Activated T-cell treated with anti-CD3 and anti-CD28 coated beads, Interleukin-2, amount 50 U/mL, for 72 hours (primary cell): ENCODE data around the gene TENT5C. TPM values are rescaled to one million over a fixed set of nuclear protein-coding genes. Genes with fewer than 3 reads are reported as not detected.

Experiments
- ATAC-seq, 2 donors: fragments of 150-1000 bp; cut with Tn5 transposase; replicated peaks in 1 of 2; 2 replicates each; pipeline ENCODE4 v1.10.0; 2021; ENCODE audit warnings: moderate library complexity in 2 of 2, mild to moderate bottlenecking in 1 of 2
- DNase-seq, 2 donors: peaks; one replicate each; pipeline ENCODE4 v3.0.0; 2021 to 2022; ENCODE audit warnings: mixed read lengths in 1 of 2
- H3K27ac Mint-ChIP-seq: one replicate; pipeline ENCODE4 v1.8.0; 2022; ENCODE audit warnings: mild to moderate bottlenecking, moderate library complexity, mixed read lengths
- H3K27me3 Mint-ChIP-seq: one replicate; pipeline ENCODE4 v1.8.0; 2022; ENCODE audit warnings: low read depth, mixed read lengths
- H3K36me3 Mint-ChIP-seq, 2 donors: one replicate each; pipeline ENCODE4 v1.8.0; 2022; ENCODE audit warnings: mixed read lengths in 2 of 2, mild to moderate bottlenecking in 1 of 2; ENCODE audit not compliant: insufficient read depth in 2 of 2
- H3K4me1 Mint-ChIP-seq: one replicate; pipeline ENCODE4 v1.8.0; 2022; ENCODE audit warnings: low read depth, mixed read lengths
- H3K4me3 Mint-ChIP-seq, 2 donors: one replicate each; pipeline ENCODE4 v1.8.0; 2022; ENCODE audit warnings: mild to moderate bottlenecking in 2 of 2, mixed read lengths in 2 of 2, moderate library complexity in 2 of 2
- H3K9me3 Mint-ChIP-seq, 2 donors: one replicate each; pipeline ENCODE4 v1.8.0; 2022; ENCODE audit warnings: mixed read lengths in 2 of 2
- total RNA-seq, 2 donors: library from RNA; stranded (reverse); gene quantifications; one replicate each; pipeline ENCODE4 v1.2.3, GENCODE V29; 2022

The TENT5C gene
- total RNA-seq, 2 donors from 2014 or later = 22.5 to 36.3 TPM

- Mint-ChIP-seq H3K4me3 (no peak overlapping the region), H3K9me3 (no peaks in the 10 kb centered on the region), H3K27ac (no peak overlapping the region), H3K36me3 (no peaks in the 10 kb centered on the region), H3K4me1 (peaks cover 3% of the 10 kb centered on the region), H3K27me3 (no peaks in the 10 kb centered on the region)
- ATAC-seq = no peak
- DNase-seq = no peak
Measured at GRCh38 chr1:117565745-117566455, 39.9 kb upstream of the TENT5C start.

DNA sequence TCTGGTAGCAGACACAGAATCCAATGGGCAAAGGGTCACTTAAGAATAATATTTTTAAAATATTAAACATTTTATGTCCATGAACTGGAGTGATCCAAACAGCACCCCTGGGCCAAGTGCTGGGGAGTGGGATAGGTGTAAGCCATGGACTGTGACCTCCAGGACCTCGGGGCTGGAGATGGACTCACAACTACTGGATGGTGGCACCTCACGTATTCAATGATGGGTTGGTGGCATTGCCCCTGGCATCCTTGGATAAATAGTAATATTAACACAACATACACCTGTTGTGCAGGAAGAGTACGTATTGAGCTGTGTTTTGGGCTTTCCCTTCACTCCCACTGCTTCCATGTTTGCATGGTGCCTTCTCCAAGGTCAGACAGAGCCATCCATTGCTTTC is 39.3 kb upstream of the TENT5C start:
- no peaks in the 10 kb centered on the region for H3K36me3 Mint-ChIP-seq
- DNase-seq (no peak), ATAC-seq (no peak)
- no peak overlapping the region for H3K4me3 Mint-ChIP-seq
- H3K27me3 Mint-ChIP-seq = no peaks in the 10 kb centered on the region
- H3K27ac Mint-ChIP-seq = no peak overlapping the region
- no peaks in the 10 kb centered on the region for H3K9me3 Mint-ChIP-seq
- peaks cover 3% of the 10 kb centered on the region for H3K4me1 Mint-ChIP-seq

DNA sequence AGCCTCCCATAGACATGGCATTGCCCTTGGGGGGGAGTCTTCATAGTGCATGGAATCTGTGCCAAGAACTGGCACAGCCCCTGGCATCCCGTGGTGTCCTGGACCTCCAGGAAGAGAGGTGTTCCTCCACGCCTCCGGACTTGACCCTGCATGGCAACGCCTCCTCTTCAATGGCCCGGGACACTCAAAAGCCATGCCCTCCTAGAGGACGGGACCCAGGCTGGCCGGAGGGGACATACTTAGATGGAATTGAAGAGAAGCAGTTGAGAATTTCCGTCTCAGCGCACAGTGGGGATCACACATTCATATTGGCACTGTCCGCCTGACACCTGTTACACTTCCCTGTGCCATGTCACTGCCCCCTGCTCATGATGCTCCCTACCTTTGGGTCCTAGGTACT is 38.4 kb upstream of the TENT5C start:
- H3K27me3 Mint-ChIP-seq = no peaks in the 10 kb centered on the region
- ATAC-seq = no peak
- no peak overlapping the region for H3K27ac Mint-ChIP-seq
- peaks cover 4% of the 10 kb centered on the region for H3K4me1 Mint-ChIP-seq
- DNase-seq = no peak
- H3K4me3 Mint-ChIP-seq = no peak overlapping the region
- H3K36me3 Mint-ChIP-seq = no peaks in the 10 kb centered on the region
- H3K9me3 Mint-ChIP-seq = no peaks in the 10 kb centered on the region

DNA sequence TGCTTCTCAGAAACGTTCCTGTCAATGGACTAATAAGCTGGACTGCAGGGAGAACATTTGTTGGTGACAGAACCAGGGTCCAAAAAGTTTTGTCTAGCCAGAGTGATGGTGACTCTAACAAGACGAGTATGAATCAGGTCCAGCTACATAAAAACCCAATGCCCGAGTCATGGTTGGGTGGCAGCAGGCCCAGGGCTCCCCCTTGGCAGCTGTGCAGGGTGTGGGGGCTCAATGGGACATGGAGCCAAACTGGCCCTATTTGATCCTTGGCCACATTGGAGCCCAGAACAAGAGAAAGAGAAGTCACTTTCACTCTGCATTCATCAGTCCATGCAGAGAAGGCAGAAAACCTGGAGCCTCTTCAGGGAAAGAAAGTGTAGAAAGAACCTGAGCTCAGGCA is 37.9 kb upstream of the TENT5C start:
- Mint-ChIP-seq H3K4me3 (no peak overlapping the region), H3K4me1 (peaks cover 10% of the 10 kb centered on the region), H3K27ac (no peak overlapping the region), H3K9me3 (no peaks in the 10 kb centered on the region), H3K36me3 (no peaks in the 10 kb centered on the region), H3K27me3 (no peaks in the 10 kb centered on the region)
- ATAC-seq (no peak), DNase-seq (no peak)

DNA sequence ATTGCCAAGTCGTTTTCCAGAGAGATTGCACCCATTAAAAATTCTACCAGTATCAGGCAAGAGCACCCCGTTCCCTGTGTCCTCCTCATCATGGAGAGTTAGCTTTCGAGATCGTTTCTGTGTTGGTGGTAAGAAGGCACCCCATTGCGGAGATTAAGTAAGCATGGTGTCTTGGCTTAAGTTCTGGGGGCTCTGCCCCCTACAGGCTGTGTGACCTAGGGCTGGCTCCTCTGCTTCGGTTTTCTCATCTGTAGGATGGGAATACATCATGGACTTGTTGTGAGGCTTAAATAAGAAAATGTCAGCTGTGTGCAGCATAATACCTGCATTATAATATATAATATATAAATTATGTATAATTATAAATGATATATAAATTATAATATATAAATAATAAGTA is 36.8 kb upstream of the TENT5C start:
- no peak overlapping the region for H3K4me3 Mint-ChIP-seq
- H3K36me3 Mint-ChIP-seq = no peaks in the 10 kb centered on the region
- no peak for DNase-seq
- no peak overlapping the region for H3K27ac Mint-ChIP-seq
- peaks cover 20% of the 10 kb centered on the region for H3K4me1 Mint-ChIP-seq
- no peak for ATAC-seq
- H3K9me3 Mint-ChIP-seq = no peaks in the 10 kb centered on the region
- H3K27me3 Mint-ChIP-seq = no peaks in the 10 kb centered on the region

DNA sequence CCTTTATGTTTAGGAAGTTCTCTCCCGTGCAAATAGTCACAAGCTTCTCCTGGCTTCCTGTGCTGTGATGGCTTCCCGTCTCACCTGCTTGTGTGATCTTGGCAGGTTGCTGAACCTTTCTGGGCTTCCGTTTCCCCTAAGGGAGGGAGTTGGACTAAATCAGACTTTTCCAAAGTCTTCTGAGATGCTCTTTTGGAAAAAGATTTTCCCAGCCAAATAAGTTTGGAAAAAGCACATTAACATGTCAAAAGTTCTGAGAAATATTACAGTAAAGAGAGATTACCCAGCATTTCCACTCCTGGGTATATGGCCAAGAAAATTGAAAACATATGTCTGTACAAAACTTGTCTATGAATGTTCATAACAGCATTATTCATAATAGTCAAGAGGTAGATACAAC is 36.0 kb upstream of the TENT5C start:
- H3K9me3 Mint-ChIP-seq = no peaks in the 10 kb centered on the region
- ATAC-seq (no peak), DNase-seq (no peak)
- H3K4me1 Mint-ChIP-seq = peaks cover 23% of the 10 kb centered on the region
- H3K36me3 Mint-ChIP-seq = no peaks in the 10 kb centered on the region
- H3K4me3 Mint-ChIP-seq = no peak overlapping the region
- no peaks in the 10 kb centered on the region for H3K27me3 Mint-ChIP-seq
- no peak overlapping the region for H3K27ac Mint-ChIP-seq

DNA sequence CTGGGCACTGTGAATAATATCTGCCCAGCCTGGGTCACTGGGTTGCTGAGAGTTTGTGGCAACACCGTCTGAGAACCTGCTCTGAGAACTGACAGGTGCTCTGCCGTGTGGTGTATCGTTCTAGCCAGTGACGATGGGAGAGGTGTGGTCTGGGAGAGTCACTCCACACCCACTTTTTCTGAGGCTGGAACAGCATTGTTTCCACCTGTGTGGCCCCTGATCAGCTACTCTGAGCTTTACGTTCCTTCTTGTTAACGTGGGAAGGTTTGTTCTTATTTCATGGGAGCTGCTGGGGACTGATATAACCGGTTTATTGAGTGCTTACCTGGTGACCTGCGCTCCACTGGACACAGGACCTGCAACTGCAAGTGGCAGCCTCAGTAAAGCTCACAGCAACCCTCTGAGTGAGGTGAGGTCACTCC is 34.8 kb upstream of the TENT5C start:
- Mint-ChIP-seq H3K27me3 (no peaks in the 10 kb centered on the region), H3K36me3 (no peaks in the 10 kb centered on the region), H3K4me1 (peaks cover 23% of the 10 kb centered on the region), H3K9me3 (no peaks in the 10 kb centered on the region), H3K27ac (no peak overlapping the region), H3K4me3 (no peak overlapping the region)
- DNase-seq (no peak), ATAC-seq (no peak)

- no peaks in the 10 kb centered on the region for H3K27me3 Mint-ChIP-seq
- peaks cover 23% of the 10 kb centered on the region for H3K4me1 Mint-ChIP-seq
- no peaks in the 10 kb centered on the region for H3K9me3 Mint-ChIP-seq
- ATAC-seq (no peak), DNase-seq (no peak)
- H3K27ac Mint-ChIP-seq = peak overlapping the region; percentile 31
- no peaks in the 10 kb centered on the region for H3K36me3 Mint-ChIP-seq
- no peak overlapping the region for H3K4me3 Mint-ChIP-seq
Measured at GRCh38 chr1:117571496-117571895, 34.4 kb upstream of the TENT5C start.

GRCh38 chr1:117572546-117572945 is 33.3 kb upstream of the TENT5C start:
- H3K27me3 Mint-ChIP-seq = no peaks in the 10 kb centered on the region
- H3K36me3 Mint-ChIP-seq = no peaks in the 10 kb centered on the region
- DNase-seq = peak; percentile 7 to 30
- peak overlapping the region in 1 of 2 donors; percentile 2 for H3K4me3 Mint-ChIP-seq
- H3K9me3 Mint-ChIP-seq = no peaks in the 10 kb centered on the region
- peak; percentile 34 to 74 for ATAC-seq
- peaks cover 23% of the 10 kb centered on the region for H3K4me1 Mint-ChIP-seq
- H3K27ac Mint-ChIP-seq = no peak overlapping the region

- ATAC-seq (peak; percentile 57 to 67), DNase-seq (peak; percentile 14 to 26)
- Mint-ChIP-seq H3K4me1 (peaks cover 23% of the 10 kb centered on the region), H3K27ac (no peak overlapping the region), H3K4me3 (no peak overlapping the region), H3K27me3 (no peaks in the 10 kb centered on the region), H3K36me3 (no peaks in the 10 kb centered on the region), H3K9me3 (no peaks in the 10 kb centered on the region)
Measured at GRCh38 chr1:117573386-117574023, 32.3 kb upstream of the TENT5C start.

- Mint-ChIP-seq H3K36me3 (no peaks in the 10 kb centered on the region), H3K4me1 (peaks cover 23% of the 10 kb centered on the region), H3K27ac (no peak overlapping the region), H3K9me3 (no peaks in the 10 kb centered on the region), H3K27me3 (no peaks in the 10 kb centered on the region), H3K4me3 (no peak overlapping the region)
- ATAC-seq (no peak), DNase-seq (no peak)
Measured at GRCh38 chr1:117574161-117574835, 31.6 kb upstream of the TENT5C start.

- H3K9me3 Mint-ChIP-seq = no peaks in the 10 kb centered on the region
- no peaks in the 10 kb centered on the region for H3K27me3 Mint-ChIP-seq
- no peak overlapping the region for H3K4me3 Mint-ChIP-seq
- DNase-seq (no peak), ATAC-seq (no peak)
- H3K27ac Mint-ChIP-seq = no peak overlapping the region
- H3K36me3 Mint-ChIP-seq = no peaks in the 10 kb centered on the region
- H3K4me1 Mint-ChIP-seq = peaks cover 20% of the 10 kb centered on the region
Measured at GRCh38 chr1:117575586-117576225, 30.1 kb upstream of the TENT5C start.

GRCh38 chr1:117576236-117576635 is 29.6 kb upstream of the TENT5C start:
- Mint-ChIP-seq H3K27ac (no peak overlapping the region), H3K36me3 (no peaks in the 10 kb centered on the region), H3K4me3 (no peak overlapping the region), H3K9me3 (no peaks in the 10 kb centered on the region), H3K27me3 (no peaks in the 10 kb centered on the region), H3K4me1 (peaks cover 20% of the 10 kb centered on the region)
- ATAC-seq (no peak), DNase-seq (no peak)
